Fibroblast of skin of left quadriceps (primary cell): ENCODE measurements around the gene RPL31.

Source experiments
- DNase-seq, 2 experiments: peaks; one replicate each; pipeline ENCODE4 v3.0.0-alpha.2; 2013; ENCODE audit warnings: low read depth in 2 of 2

The RPL31 gene

DNA sequence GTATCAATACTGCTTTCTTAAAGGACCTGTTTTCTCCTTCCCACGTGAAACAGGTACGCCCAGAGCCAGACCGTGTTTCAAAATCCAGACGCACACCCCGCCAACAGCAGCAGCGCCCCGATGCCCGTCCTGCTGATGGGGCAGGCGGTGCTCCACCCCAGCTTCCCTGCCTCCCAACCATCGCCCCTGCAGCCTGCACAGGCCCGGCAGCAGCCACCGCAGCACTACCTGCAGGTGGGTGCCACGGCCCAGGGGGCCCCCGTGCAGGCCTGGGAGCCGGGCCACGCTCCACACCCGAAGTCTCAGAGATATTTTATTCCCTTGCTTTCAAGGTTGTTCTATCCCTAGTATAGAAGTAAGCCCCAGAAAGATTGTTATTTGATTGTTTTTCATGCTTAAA lies 8.8 kb upstream of the RPL31 start:
- DNase-seq = no peak

DNA sequence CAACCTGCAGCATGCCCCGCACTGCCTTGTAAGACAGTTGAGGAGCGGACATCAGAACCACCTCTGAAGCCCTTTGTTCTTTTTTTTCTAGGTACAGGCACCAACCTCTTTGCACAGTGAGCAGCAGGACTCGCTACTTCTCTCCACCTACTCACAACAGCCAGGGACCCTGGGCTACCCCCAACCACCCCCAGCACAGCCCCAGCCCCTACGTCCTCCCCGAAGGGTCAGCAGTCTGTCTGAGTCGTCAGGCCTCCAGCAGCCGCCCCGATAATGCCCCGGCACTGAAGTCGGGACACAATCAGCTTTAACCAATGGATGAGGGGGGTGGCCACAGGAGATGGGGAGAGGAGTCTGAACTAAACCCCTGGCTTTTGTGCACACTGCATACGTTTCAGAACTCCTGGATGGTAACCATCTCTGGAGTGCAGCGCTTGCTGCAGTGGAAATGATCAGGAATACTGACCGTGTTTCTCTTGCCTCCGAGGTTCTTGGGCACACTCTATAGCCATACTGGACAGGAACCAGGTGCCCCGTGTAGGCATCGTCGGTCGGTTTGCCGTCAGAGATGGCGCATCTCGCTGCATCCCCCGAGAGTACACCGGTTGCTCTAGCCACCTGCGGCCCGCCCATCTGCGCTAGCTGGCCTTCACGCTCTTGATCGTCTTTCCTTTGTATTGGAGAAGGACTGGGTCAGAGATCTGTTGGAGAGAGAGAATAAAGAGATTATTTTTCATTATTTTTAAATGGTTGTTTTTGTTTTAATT lies 6.6 kb upstream of the RPL31 start:
- DNase-seq = no peak

- DNase-seq = no peak
These were observed 4.4 kb upstream of the RPL31 start for GRCh38 chr2:100997509-100998234.

DNA sequence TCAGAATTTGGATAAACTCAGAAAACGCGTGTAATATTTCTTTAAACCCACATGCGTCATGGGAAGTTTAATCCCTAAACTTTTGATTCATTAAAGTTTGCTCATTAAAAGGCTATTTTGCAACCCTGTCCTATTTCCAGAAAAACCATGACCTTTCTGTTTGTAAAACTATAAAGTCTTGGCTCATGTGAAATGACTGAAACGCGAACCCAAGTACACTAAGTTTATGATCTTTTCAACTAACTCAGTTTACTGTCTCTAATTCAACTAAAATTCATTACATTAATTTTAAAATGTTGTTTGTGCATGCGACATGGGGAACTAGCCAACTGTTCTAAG lies 3.9 kb upstream of the RPL31 start:
- no peak for DNase-seq

DNA sequence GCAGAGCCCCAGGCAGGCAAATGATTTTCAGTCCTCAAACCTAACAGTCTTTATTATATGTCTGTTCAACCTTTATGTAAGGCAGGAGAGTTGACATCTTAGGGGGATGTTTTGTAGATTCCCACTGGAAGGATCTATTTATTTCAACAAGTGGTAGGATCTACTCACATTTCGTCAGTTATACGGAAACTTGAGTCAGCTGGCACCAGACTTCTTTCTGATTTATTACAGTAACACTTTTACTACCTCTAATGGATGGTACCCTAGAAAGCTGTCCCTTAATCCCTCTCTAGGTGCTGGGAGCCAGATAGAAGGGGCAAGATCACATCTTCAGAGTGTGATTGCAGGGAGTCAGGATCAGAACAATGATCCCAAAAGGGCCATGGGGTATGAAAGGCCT lies 2.1 kb upstream of the RPL31 start:
- no peak for DNase-seq

- DNase-seq = no peak
These were observed 631 bp downstream of the RPL31 start for GRCh38 chr2:101002562-101003277.

- no peak for DNase-seq
These were observed 1.2 kb downstream of the RPL31 start for GRCh38 chr2:101003278-101003775.

DNA sequence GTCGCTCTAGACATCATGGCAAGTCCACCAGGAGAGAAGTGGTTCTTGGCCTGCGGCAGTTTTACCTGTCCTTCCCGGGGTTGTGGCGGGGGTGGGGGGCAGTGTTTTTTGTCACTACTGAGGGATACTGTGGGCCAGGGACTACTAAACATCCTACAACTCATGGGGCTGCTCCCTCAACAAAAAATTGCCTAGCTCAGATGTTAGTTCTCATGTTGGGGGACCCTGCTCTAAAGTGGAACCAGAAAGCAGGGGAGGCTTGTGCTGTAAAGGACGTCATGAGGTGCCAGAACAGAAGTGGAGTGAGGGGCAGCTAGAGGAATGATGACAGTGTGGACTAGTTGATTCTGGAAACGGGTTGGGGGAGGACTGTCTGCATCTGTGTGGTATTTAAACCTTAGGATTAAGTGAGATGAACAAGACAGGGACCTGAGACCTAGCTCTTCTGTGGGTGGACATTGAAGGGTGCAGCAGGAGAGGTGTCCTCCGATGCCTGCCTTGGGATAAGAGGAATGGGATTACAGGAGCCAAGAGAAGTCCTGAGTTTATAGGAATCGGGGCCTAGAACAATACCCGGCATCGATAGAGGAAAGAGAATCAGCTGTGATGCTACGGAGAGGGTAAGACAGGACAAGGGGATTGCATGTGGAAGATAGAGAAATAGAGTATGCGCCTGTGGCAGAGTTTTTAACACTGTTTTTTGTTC lies 2.7 kb downstream of the RPL31 start:
- no peak for DNase-seq

GRCh38 chr2:101006065-101006715 lies 4.1 kb downstream of the RPL31 start:
- no peak for DNase-seq

GRCh38 chr2:101007415-101008345 lies 5.6 kb downstream of the RPL31 start:
- no peak for DNase-seq

- DNase-seq = no peak
These were observed 9.1 kb downstream of the RPL31 start for GRCh38 chr2:101011152-101011551.

GRCh38 chr2:101012054-101012705 lies 10.1 kb downstream of the RPL31 start:
- DNase-seq = no peak

DNA sequence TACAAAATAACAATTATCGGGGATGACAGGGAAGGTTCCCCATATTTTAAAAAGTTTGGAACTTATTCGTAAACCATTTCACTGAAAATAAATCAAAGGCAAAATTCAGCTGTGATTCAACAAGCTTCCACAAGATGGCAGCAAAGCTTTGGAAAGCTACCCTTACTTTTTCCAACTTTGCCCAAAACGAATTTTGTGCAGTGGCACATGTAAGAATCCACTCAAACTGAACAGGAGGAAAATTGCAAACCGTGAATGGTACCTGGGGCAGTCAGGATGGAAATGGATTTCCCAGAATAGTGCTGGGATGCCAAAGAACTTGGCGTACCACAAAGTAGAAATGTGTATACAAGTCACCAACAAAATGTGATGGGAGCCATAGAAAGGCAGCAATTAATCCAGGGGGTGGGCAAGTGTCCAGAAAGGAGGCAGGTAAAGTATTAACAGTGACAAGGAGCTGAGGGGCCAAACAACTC lies 10.7 kb downstream of the RPL31 start:
- DNase-seq = peak; percentile 15 to 20

- DNase-seq = no peak
These were observed 12.3 kb downstream of the RPL31 start for GRCh38 chr2:101014264-101014857.

DNA sequence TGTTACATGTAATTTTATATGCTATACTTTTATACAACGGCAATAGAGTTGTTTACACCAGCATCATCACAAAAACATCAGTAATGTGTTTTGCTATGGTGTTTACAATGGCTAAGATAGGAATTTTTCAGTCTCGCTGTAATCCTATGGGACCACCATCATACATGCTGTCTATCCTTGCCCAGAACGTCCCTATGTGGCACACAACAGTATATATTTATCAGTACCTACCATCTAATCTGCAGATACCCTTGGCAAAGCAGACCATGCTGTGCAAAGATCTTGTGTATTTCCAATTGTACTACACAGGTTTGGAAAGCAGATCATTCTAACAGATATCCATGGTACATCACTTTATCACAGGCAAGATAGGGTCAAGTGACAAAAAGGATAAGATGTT lies 15.3 kb downstream of the RPL31 start:
- DNase-seq = no peak

GRCh38 chr2:101018934-101019333 lies 16.8 kb downstream of the RPL31 start:
- no peak for DNase-seq

DNA sequence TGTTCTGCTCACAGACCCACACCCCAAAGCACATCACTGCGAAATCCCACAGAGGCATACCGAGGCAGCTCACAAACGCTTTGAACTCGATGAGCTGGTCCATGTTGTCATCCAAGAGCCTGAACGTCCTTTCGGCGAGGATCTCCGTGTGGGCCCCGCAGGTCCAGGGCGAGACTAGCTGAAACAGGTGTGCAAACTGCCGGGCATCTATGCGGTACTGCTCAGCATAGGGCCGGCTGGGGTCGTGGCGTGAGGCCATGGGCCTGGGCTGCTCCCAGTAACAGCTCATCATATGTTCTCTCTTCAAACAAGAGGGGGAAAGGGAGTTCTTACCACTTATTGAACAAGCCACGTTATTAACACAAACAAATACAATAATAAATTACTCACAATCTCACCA lies 20.1 kb downstream of the RPL31 start:
- no peak for DNase-seq

DNA sequence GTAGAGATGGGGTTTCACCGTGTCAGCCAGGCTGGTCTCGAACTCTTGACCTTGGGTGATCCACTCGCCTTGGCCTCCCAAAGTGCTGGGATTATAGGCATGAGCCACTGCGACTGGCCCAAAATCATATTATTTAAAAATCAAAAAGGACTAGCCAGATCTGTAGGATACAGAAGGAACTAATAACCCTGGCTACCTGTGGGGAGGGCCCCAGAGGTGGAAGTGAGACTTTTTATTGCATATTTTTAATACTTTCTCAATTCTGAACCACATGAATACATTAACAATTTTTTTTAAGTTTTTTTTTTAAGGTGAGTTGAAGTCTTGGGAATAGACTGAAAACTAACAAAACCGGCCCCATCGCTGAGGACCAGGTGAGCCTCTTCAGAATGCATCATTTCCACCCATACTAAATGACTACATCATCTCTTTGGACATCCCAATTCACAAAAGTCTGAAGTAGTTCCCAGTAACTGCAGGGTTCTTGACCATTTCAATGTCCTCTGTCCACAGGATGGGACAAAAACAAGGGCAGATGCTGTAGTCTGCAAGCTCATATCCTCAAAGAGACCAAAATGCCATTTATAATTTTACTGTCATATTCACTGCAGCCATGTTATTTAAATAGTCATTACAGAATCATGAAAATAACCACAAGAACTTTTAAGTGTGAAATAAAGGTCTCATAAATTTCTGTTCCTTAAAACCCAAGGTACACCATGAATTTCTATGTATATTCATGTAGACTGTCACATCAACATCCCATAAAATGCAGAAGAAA lies 21.4 kb downstream of the RPL31 start:
- DNase-seq = no peak

DNA sequence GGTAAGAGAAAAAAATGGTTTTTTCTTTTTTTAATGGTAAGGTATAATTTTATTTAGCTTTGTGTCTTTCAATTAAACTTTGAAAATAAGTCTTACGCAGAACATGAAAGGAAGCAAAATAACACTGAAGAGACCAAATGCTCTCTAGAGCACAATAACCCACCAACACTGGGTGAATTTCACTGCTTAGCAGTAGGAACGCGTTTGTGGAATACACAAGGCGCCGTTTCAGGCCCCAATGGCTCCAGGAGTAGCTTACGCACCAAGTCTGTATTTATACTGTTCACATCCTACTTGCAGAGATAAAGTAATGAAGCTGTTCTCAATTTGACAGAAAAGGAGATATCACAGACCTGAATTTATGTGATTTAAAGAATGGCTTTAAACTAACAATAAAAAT lies 23.5 kb downstream of the RPL31 start:
- no peak for DNase-seq
